Smooth muscle cell (in vitro differentiated cells): ENCODE results near the gene KIF1B. TPM values are rescaled to one million over a fixed set of nuclear protein-coding genes. Genes with fewer than 3 reads are reported as not detected.
A peak's percentile ranks its signal among the peaks of the same experiment; 100 is the strongest.
"Not testable (repeated sequence)": the region's sequence is repeated elsewhere in the genome, so short reads cannot be mapped to it uniquely, and the experiment has no call there.

Experiments used
- DNase-seq: peaks from one replicate; lab custom pipeline; 2025; ENCODE audit not compliant: unreplicated experiment; lab: John Stamatoyannopoulos, UW
- H2AFZ ChIP-seq: fragments of 200-600 bp; sonication (generic); 2 replicates; pipeline ENCODE4 v1.6.0; 2016; ENCODE audit warnings: antibody characterized with exemption, low read depth, mild to moderate bottlenecking
- H3F3A ChIP-seq: fragments of 200-600 bp; sonication (generic); 2 replicates; pipeline ENCODE4 v1.6.0; 2017; ENCODE audit warnings: antibody characterized with exemption, low read depth
- H3K27ac ChIP-seq: fragments of 200-600 bp; sonication (generic); 2 replicates; pipeline ENCODE4 v1.5.1; 2016; ENCODE audit warnings: low read depth, mild to moderate bottlenecking
- H3K27me3 ChIP-seq: fragments of 200-600 bp; sonication (generic); 2 replicates; pipeline ENCODE4 v1.6.1; 2016; ENCODE audit warnings: low read depth, mild to moderate bottlenecking
- H3K36me3 ChIP-seq: fragments of 200-600 bp; sonication (generic); 2 replicates; pipeline ENCODE4 v1.5.1; 2016; ENCODE audit warnings: low read depth
- H3K4me1 ChIP-seq: fragments of 200-600 bp; sonication (generic); 2 replicates; pipeline ENCODE4 v1.5.1; 2016; ENCODE audit warnings: low read depth
- H3K4me2 ChIP-seq: fragments of 200-600 bp; sonication (generic); 2 replicates; pipeline ENCODE4 v1.6.0; 2016; ENCODE audit warnings: mild to moderate bottlenecking
- H3K4me3 ChIP-seq: fragments of 200-600 bp; sonication (generic); 2 replicates; pipeline ENCODE4 v1.5.1; 2016; ENCODE audit warnings: mild to moderate bottlenecking
- H3K79me2 ChIP-seq: fragments of 200-600 bp; sonication (generic); 2 replicates; pipeline ENCODE4 v1.6.0; 2016; ENCODE audit warnings: low read depth, mild to moderate bottlenecking
- H3K9ac ChIP-seq: fragments of 200-600 bp; sonication (generic); 2 replicates; pipeline ENCODE4 v1.6.0; 2016; ENCODE audit warnings: low read depth
- H3K9me3 ChIP-seq: fragments of 200-600 bp; sonication (generic); replicated peaks from 2 replicates; pipeline ENCODE4 v1.5.1; 2016; ENCODE audit warnings: low read depth
- H4K20me1 ChIP-seq: fragments of 200-600 bp; sonication (generic); 2 replicates; pipeline ENCODE4 v1.6.0; 2016; ENCODE audit warnings: low read depth
- CTCF ChIP-seq: fragments of 200-600 bp; sonication (generic); IDR thresholded peaks from 2 replicates; pipeline ENCODE4 v1.5.1; 2017; ENCODE audit warnings: borderline replicate concordance, mild to moderate bottlenecking, antibody characterized with exemption; ENCODE audit not compliant: insufficient read depth, poor library complexity, severe bottlenecking
- WGBS: methylation state at CpG from one replicate; pipeline ENCODE4 v1.1.7; 2016; ENCODE audit warnings: low lambda C conversion rate; 5-methylcytosine and 5-hydroxymethylcytosine counted together
- polyA plus RNA-seq: library from polyadenylated mRNA; unstranded; fragments of >200 nt; fragmentation: Nextera tagmentation; extraction: Ambion mirVana; gene quantifications from 2 replicates; pipeline ENCODE4 v1.2.1, GENCODE V29; 2016
- total RNA-seq: library from RNA; depleted of rRNA; stranded (reverse); fragments of >200 nt; gene quantifications from 2 replicates; pipeline ENCODE4 v1.2.3, GENCODE V29; 2014

KIF1B gene
- total and polyA plus RNA-seq, 2 experiments from 2014 or later, result 9.1 to 29.6 TPM

DNA sequence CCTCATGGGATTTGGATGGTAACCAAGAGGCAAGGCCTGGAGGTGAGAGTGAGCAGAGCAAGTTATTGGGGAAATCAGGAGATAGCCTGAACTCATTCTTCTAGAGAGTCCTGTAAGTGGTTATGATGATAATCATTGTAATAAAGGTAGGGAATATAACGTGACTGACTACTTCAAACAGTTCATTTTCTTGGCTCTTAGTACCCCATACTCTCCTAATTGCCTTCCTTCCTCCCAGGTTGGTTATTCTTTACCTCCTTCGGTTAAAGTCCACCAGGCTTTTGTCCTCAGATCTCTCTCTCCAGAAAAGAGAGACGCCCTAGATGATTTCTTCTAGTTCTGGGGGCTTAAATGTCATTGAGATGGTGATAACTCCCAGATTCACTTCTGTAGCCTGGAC, 35.3 kb downstream of the KIF1B start:
- peaks cover 97% of the 10 kb centered on the region for H3K79me2 ChIP-seq

DNA sequence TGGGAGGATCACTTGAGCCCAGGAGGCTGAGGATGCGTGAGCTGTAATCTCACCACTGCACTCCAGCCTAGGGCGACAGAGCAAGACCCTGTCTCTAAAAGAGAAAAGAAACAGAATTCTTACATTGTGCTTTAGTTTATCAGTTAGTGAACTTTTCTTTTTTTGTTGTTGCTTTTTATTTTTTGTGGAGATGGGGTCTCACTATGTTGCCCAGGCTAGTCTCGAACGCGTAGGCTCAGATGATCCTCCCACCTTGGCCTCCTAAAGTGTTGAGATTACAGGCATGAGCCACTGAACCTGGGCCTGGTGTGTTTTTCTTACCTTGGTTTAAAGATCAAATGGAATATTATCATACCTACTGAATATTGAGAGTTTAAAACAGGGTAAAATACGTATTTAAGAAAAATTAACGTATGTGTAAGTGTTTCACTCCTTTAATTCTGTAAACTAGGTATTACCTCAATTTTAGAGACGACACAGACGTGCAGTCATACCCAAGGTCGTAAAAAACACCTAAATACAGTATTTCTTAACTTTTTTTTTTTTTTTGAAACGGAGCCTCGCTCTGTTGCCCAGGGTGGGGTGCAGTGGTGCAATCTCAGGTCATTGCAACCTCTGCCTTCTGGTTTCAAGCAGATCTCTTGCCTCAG, 39.6 kb downstream of the KIF1B start:
- H3K4me2 ChIP-seq, result no peak overlapping the region
- H3K36me3 ChIP-seq, result no peaks in the 10 kb centered on the region
- no peak for TF ChIP-seq CTCF
- no peak overlapping the region for H3K27ac ChIP-seq
- peaks cover 100% of the 10 kb centered on the region for H4K20me1 ChIP-seq
- no peak overlapping the region for H2AFZ ChIP-seq
- peaks cover 7% of the 10 kb centered on the region for H3F3A ChIP-seq
- DNase-seq, result no peak
- H3K79me2 ChIP-seq, result peaks cover 75% of the 10 kb centered on the region
- H3K4me3 ChIP-seq, result no peak overlapping the region
- no peaks in the 10 kb centered on the region for H3K27me3 ChIP-seq
- H3K4me1 ChIP-seq, result no peaks in the 10 kb centered on the region
- WGBS, result 96% methylated on average over 12 of the region's 12 CpGs
- no peaks in the 10 kb centered on the region for H3K9me3 ChIP-seq
- no peak overlapping the region for H3K9ac ChIP-seq

More for the DNA sequence above, 35.3 kb downstream of the KIF1B start:
- Histone ChIP-seq H3K9me3 (no peaks in the 10 kb centered on the region), H3K27me3 (no peaks in the 10 kb centered on the region), H3K36me3 (no peaks in the 10 kb centered on the region), H4K20me1 (peaks cover 99% of the 10 kb centered on the region), H2AFZ (no peak overlapping the region), H3K9ac (no peak overlapping the region), H3K4me3 (no peak overlapping the region), H3K27ac (no peak overlapping the region), H3K4me1 (no peaks in the 10 kb centered on the region), H3F3A (no peaks in the 10 kb centered on the region), H3K4me2 (no peak overlapping the region)
- 87% methylated on average over 3 of the region's 3 CpGs for WGBS
- no peak for TF ChIP-seq CTCF
- no peak for DNase-seq

DNA sequence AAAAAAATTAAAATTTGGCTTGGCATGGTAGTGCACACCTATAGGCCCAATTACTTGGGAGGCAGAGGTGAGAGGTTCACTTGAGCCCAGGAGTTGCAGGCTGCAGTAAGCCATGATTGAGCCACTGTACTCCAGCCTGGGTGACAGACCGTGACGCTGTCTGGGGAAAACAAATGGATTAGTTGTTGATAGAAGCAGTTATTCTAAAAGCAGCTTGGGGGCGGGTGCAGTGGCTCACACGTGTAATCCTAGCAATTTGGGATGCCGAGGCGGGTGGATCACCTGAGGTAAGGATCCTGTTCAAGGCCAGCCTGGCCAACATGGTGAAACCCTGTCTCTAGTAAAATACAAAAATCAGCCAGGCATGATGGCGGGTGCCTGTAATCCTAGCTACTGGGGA, 40.3 kb downstream of the KIF1B start:
- Histone ChIP-seq H3K79me2 (peaks cover 75% of the 10 kb centered on the region), H2AFZ (no peak overlapping the region), H3K27ac (no peak overlapping the region), H4K20me1 (peaks cover 100% of the 10 kb centered on the region), H3K4me3 (no peak overlapping the region), H3K9ac (no peak overlapping the region), H3K9me3 (no peaks in the 10 kb centered on the region), H3K27me3 (no peaks in the 10 kb centered on the region), H3K4me1 (no peaks in the 10 kb centered on the region), H3K36me3 (no peaks in the 10 kb centered on the region), H3K4me2 (no peak overlapping the region), H3F3A (peaks cover 7% of the 10 kb centered on the region)
- 80% methylated on average over 7 of the region's 7 CpGs for WGBS
- no peak for DNase-seq
- no peak for TF ChIP-seq CTCF

- not testable (repeated sequence) for H3K27me3 ChIP-seq, H3K4me2 ChIP-seq, H3K4me1 ChIP-seq, H3F3A ChIP-seq, H3K9ac ChIP-seq, H3K4me3 ChIP-seq, H3K9me3 ChIP-seq, DNase-seq, H3K36me3 ChIP-seq, H2AFZ ChIP-seq
- Histone ChIP-seq H3K79me2 (peaks cover 72% of the 10 kb centered on the region), H4K20me1 (peaks cover 99% of the 10 kb centered on the region), H3K27ac (peak overlapping the region; percentile 24)
- 82% methylated on average over 9 of the region's 9 CpGs for WGBS
Observed at GRCh38 chr1:10251325-10252108, 41.1 kb downstream of the KIF1B start.
